SK-N-SH treated with all-trans-retinoic acid at 6 μM for 48 hours (cell line): ENCODE data around the gene DNAJC22.

Experiments used
- ATAC-seq: fragments of 200-7000 bp; cut with Tn5 transposase; 3 replicates; pipeline ENCODE4 v1.9.1; 2020; ENCODE audit warnings: mild to moderate bottlenecking, moderate library complexity
- ARNTL ChIP-seq: fragments of 450-650 bp; formaldehyde crosslinking; IDR thresholded peaks from 2 replicates; pipeline ENCODE4 v1.5.0; 2020; ENCODE audit warnings: low read depth, mild to moderate bottlenecking, moderate library complexity, borderline replicate concordance
- BACH2 ChIP-seq: fragments of 250-450 bp; sonication (Bioruptor Pico); IDR thresholded peaks from 2 replicates; pipeline ENCODE4 v1.9.0; 2021; ENCODE audit warnings: mild to moderate bottlenecking, borderline replicate concordance
- CREB5 ChIP-seq: fragments of 250-450 bp; sonication (Bioruptor Pico); IDR thresholded peaks from 2 replicates; pipeline ENCODE4 v1.5.1; 2020; ENCODE audit warnings: low read depth, mild to moderate bottlenecking, moderate library complexity
- CSDC2 ChIP-seq: fragments of 250-450 bp; sonication (Bioruptor Pico); IDR thresholded peaks from 2 replicates; pipeline ENCODE4 v1.5.0; 2020; ENCODE audit warnings: mild to moderate bottlenecking, moderate library complexity
- CSRNP3 ChIP-seq: fragments of 250-450 bp; sonication (Bioruptor Pico); IDR thresholded peaks from 2 replicates; pipeline ENCODE4 v1.5.1; 2021; ENCODE audit warnings: mild to moderate bottlenecking, moderate library complexity
- ESRRG ChIP-seq: fragments of 250-450 bp; sonication (Bioruptor Pico); IDR thresholded peaks from 2 replicates; pipeline ENCODE4 v1.6.1; 2021; ENCODE audit warnings: mild to moderate bottlenecking
- GLIS3 ChIP-seq: fragments of 250-450 bp; sonication (Bioruptor Pico); IDR thresholded peaks from 2 replicates; pipeline ENCODE4 v1.5.0; 2020; ENCODE audit warnings: mild to moderate bottlenecking, moderate library complexity
- ISL1 ChIP-seq: fragments of 250-450 bp; sonication (Bioruptor Pico); IDR thresholded peaks from 2 replicates; pipeline ENCODE4 v2.1.2; 2022; ENCODE audit warnings: mild to moderate bottlenecking, moderate library complexity
- OSR1 ChIP-seq: fragments of 250-450 bp; sonication (Bioruptor Pico); IDR thresholded peaks from 2 replicates; pipeline ENCODE4 v1.8.0; 2022; ENCODE audit warnings: moderate library complexity, mild to moderate bottlenecking, inconsistent platforms
- PATZ1 ChIP-seq: fragments of 250-450 bp; sonication (Bioruptor Pico); IDR thresholded peaks from 2 replicates; pipeline ENCODE4 v1.8.0; 2020; ENCODE audit warnings: mild to moderate bottlenecking, moderate library complexity, borderline replicate concordance
- POU6F1 ChIP-seq: fragments of 250-450 bp; sonication (Bioruptor Pico); IDR thresholded peaks from 2 replicates; pipeline ENCODE4 v1.8.0; 2021; ENCODE audit warnings: low read depth, mild to moderate bottlenecking, moderate library complexity, borderline replicate concordance
- PPARA ChIP-seq: fragments of 250-450 bp; sonication (Bioruptor Pico); IDR thresholded peaks from 2 replicates; pipeline ENCODE4 v1.5.0; 2020; ENCODE audit warnings: mild to moderate bottlenecking, borderline replicate concordance
- SNAI2 ChIP-seq: fragments of 250-450 bp; sonication (Bioruptor Pico); IDR thresholded peaks from 2 replicates; pipeline ENCODE4 v1.5.0; 2020; ENCODE audit warnings: mild to moderate bottlenecking, moderate library complexity
- TCF4 ChIP-seq: fragments of 250-450 bp; sonication (Bioruptor Pico); IDR thresholded peaks from 2 replicates; pipeline ENCODE4 v1.8.0; 2021; ENCODE audit warnings: mild to moderate bottlenecking, moderate library complexity, borderline replicate concordance
- TOX ChIP-seq: fragments of 250-450 bp; sonication (Bioruptor Pico); IDR thresholded peaks from 2 replicates; pipeline ENCODE4 v1.8.0; 2021; ENCODE audit warnings: mild to moderate bottlenecking, moderate library complexity, borderline replicate concordance
- TSHZ2 ChIP-seq: fragments of 250-450 bp; sonication (Bioruptor Pico); IDR thresholded peaks from 2 replicates; pipeline ENCODE4 v1.5.0; 2020; ENCODE audit warnings: mild to moderate bottlenecking, moderate library complexity
- ZC3H10 ChIP-seq: fragments of 250-450 bp; sonication (Bioruptor Pico); IDR thresholded peaks from 2 replicates; pipeline ENCODE4 v1.5.1; 2021; ENCODE audit warnings: mild to moderate bottlenecking, moderate library complexity
- ZFP3 ChIP-seq: fragments of 250-450 bp; sonication (Bioruptor Pico); IDR thresholded peaks from 2 replicates; pipeline ENCODE4 v1.5.0; 2020; ENCODE audit warnings: mild to moderate bottlenecking, moderate library complexity
- ZFP30 ChIP-seq: fragments of 450-650 bp; formaldehyde crosslinking; IDR thresholded peaks from 2 replicates; pipeline ENCODE4 v1.5.0; 2022; ENCODE audit warnings: mild to moderate bottlenecking, moderate library complexity
- ZNF70 ChIP-seq: fragments of 450-650 bp; formaldehyde crosslinking; IDR thresholded peaks from 2 replicates; pipeline ENCODE4 v1.5.0; 2020; ENCODE audit warnings: mild to moderate bottlenecking, moderate library complexity
- ZNF8 ChIP-seq: fragments of 450-650 bp; formaldehyde crosslinking; IDR thresholded peaks from 2 replicates; pipeline ENCODE4 v1.5.0; 2020; ENCODE audit warnings: mild to moderate bottlenecking, moderate library complexity

DNAJC22 gene

GRCh38 chr12:49327887-49328286, 18.8 kb upstream of the DNAJC22 start:
- TF ChIP-seq ISL1 (CRISPR knock-in tag): no peak
- no peak for TF ChIP-seq TCF4 (CRISPR knock-in tag)
- no peak for TF ChIP-seq ZFP3
- TF ChIP-seq ZNF70 (CRISPR knock-in tag): no peak
- TF ChIP-seq CSDC2: no peak
- no peak for ATAC-seq

GRCh38 chr12:49328816-49329215, 17.9 kb upstream of the DNAJC22 start:
- TF ChIP-seq ISL1 (CRISPR knock-in tag): no peak
- TF ChIP-seq BACH2 (CRISPR knock-in tag): no peak
- TF ChIP-seq ZNF8 (CRISPR knock-in tag): no peak
- TF ChIP-seq ZFP3: no peak
- no peak for ATAC-seq

GRCh38 chr12:49330032-49330619, 16.6 kb upstream of the DNAJC22 start:
- no peak for ATAC-seq
- TF ChIP-seq PPARA (CRISPR knock-in tag) (no peak), POU6F1 (CRISPR knock-in tag) (no peak), ARNTL (no peak), TOX (CRISPR knock-in tag) (no peak), ZNF70 (CRISPR knock-in tag) (no peak), TSHZ2 (CRISPR knock-in tag) (no peak), ZFP3 (no peak), ZNF8 (CRISPR knock-in tag) (no peak), OSR1 (no peak), GLIS3 (CRISPR knock-in tag) (no peak), ESRRG (CRISPR knock-in tag) (no peak), CREB5 (CRISPR knock-in tag) (no peak), BACH2 (CRISPR knock-in tag) (no peak), ZFP30 (CRISPR knock-in tag) (no peak), CSRNP3 (CRISPR knock-in tag) (no peak), SNAI2 (CRISPR knock-in tag) (no peak), PATZ1 (CRISPR knock-in tag) (no peak), ZC3H10 (CRISPR knock-in tag) (no peak)
